ENCODE results near the gene NMRAL1.

GRCh38 chr16:4414187-4414917 lies 60.1 kb downstream of the NMRAL1 start:
- TF ChIP-seq ZNF274 (IDR thresholded peaks at IDR 0.05; ENCODE audit: low read depth, low read length) (no peak), SUZ12 (IDR thresholded peaks at IDR 0.05; ENCODE audit: extremely low read depth, insufficient read depth, insufficient read length) (no peak)

Data from NT2/D1 (cell line).